ENCODE measurements around the gene GINS3.
"Not testable (repeated sequence)": the region's sequence is repeated elsewhere in the genome, so short reads cannot be mapped to it uniquely, and the experiment has no call there.

GINS3 gene

GRCh38 chr16:58396897-58397296, 4.6 kb downstream of the GINS3 start:
- DNase-seq, result not testable (repeated sequence)

DNA sequence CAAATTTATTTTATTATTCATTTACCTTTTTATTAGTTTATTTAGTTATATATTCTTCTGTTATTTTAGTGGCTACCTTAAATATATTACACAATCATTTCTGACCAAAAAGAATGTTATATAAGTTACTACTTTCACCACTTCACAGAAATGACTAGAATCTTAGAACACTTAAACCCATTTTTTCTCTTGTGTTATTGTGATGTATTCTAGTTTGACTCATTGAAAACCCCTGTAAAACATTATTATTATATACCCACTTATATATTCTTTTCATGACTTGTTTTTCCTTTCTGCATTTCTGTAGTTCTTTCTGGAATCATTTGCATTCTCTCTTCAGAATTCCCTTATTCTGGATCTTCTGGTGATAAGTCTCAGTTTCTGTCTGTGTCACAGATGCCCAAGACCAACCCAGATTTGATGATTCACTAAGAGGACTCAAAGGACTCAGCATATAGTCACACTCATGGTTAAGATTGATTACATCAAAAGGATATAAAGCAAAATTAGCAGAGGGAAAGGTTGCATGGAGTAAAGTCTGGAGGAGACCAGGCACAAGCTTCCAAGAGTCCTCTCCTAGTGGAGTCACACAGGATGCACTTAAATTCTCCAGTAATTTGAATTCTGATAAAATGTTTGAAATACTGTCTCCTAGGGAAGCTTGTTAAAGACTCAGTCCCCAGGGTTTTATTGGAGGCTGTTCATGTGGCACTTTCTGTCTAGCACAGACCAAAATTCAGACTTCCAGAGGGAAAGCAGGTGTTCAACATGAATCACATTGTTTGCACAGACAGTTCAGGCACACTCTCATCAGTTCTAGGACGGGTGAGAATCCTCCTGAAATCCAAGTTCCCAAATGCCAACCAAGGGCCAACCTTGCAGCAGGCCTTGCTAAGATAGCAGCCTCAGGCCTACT, 7.7 kb downstream of the GINS3 start:
- no peak for DNase-seq

DNA sequence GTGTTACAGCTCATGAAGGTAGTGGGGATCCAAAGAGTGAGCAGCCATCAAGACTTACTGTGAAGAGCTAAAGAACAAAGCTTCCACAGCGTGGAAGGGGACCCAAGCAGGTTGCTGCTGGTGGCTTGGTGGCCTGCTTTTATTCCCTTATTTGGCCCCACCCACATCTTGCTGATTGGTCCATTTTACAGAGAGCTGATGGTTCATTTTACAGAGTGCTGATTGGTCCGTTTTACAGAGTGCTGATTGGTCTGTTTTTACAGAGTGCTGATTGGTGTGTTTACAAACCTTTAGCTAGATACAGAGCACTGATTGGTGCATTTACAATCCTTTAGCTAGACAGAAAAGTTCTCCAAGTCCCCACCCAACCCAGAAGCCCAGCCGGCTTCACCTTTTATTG, 9.0 kb downstream of the GINS3 start:
- not testable (repeated sequence) for DNase-seq

DNA sequence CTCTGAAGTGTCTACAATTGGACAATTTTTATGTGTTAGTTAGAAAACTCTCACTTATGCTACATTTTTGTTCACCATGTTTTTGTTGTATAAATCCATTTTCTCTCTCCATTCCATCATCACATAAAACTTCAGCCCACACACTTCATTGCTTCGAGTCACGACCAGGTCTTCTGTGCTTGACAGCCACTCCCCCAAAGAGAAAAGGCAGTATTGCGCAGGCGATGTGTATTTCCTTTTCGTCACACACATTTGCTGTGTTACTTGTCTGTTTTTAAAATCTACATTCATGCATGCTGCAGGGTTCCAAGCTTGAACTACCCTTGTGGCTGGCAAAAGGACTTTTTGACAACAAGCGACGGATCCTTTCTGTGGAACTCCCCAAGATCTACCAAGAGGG, 10.5 kb downstream of the GINS3 start:
- no peak for DNase-seq

DNA sequence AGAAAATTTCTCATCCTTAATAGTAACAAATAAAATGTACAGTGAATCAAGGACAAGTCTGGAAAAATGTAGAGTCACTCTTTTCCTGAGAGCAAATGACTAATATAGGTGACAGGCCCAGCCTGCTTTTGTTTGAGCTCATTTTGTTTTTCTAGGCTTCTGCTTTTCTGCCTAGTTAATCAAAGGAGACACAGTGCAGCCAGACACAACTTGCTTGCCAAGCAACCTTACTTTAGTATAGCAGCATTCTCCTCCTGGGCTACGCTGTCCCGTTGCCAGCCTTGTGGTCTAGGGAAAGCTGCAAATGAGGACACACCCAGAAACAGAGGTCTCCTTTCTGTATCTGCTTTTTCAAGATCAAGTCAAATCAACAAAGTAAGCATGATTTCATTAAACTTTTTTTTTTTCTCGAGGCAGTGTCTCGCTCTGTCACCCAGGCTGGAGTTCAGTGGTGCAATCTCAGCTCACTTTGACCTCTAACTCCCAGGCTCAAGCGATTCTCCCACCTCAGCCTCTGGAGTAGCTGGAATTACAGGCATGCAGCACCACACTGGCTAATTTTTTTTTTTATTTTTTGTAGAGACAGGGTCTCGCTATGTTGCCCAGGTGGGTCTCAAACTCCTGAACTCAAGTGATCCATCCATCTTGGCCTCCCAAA, 17.2 kb downstream of the GINS3 start:
- no peak for DNase-seq

DNA sequence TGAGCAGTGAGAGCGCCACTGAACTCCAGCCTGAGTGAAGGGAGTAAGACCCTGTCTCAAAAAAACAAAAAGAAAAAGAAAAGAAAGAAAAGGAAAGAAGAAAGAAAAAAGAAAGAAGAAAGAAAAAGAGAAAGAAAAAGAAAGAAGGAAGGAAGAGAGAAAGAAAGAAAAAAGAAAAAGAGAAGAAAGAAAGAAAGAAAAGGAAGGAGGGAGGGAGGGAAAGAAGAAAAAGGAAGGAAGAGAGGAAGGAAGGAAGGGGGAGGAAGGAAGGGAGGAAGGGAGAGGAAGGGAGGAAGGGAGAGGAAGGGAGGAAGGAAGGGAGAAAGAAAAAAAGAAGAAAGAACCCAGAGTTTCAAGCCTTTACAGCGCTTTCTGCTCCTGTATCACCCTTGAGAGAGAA, 19.1 kb downstream of the GINS3 start:
- no peak for DNase-seq

GRCh38 chr16:58411736-58412614, 19.7 kb downstream of the GINS3 start:
- DNase-seq, result no peak

DNA sequence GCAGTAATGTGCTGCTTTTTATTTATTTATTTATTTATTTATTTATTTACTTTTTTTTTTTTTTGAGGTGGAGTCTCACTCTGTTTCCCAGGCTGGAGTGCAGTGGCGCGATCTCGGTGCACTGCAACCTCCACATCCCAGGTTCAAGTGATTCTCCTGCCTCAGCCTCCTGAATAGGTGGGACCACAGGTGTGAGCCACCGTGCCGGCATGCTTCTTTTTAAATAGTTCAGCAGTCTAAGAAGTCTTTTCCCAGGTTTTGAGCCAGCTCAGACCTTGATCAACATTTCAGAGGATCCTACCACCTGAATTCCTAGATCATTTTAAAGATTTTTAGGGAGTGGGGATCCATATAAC, 20.3 kb downstream of the GINS3 start:
- DNase-seq, result not testable (repeated sequence)

DNA sequence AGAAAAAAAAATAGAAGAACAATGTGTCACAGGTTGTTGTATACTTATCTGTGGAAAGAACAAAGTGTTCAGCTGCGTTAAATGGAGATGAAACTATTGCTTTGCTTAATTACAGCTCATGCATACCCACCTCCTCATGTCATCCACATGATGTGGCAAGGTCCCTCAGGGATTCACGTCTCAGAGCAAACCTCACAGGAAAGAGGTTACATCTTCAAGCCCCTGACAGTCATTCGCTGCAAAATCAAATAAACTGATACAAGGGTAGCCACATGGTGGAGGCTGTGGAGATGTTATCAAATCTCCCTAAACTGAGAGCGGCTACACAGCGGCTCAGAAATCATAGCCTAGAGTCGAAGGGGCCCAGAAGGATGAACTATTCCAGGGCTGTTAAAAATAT, 21.1 kb downstream of the GINS3 start:
- no peak for DNase-seq

DNA sequence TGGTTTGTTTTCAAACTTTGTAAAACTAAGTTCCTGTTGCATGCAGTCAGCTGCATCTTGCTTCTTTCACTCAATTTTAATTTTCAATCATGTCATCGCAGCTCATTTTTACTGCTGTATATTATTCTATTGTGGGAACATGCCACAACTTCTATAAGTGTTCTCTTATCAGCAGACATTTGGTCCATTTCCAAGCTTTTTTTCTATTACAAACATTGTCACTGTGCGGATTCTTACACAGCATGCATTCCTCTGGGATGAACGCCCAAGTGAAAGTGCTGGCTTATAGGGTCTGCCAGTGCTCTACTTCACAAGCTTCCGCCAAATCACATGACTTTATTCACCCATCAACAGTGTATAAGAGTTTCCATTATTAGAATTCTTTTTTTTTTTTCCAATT, 22.7 kb downstream of the GINS3 start:
- no peak for DNase-seq

DNA sequence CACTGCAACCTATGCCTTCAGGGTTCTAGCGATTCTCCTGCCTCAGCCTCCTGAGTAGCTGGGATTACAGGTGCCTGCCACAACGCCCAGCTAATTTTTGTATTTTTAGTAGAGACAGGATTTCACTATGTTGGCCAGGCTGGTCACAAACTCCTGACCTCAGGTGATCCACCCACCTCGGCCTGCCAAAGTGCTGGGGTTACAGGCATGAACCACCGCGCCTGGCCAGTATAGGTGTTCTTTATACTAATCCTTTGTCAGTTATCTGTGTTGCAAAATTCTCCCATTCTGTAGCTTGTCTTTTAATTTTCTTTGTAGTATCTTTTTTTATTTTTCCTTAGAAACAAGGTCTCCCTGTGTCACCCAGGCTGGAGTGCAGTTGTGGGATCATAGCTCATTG, 23.7 kb downstream of the GINS3 start:
- DNase-seq, result not testable (repeated sequence)

DNA sequence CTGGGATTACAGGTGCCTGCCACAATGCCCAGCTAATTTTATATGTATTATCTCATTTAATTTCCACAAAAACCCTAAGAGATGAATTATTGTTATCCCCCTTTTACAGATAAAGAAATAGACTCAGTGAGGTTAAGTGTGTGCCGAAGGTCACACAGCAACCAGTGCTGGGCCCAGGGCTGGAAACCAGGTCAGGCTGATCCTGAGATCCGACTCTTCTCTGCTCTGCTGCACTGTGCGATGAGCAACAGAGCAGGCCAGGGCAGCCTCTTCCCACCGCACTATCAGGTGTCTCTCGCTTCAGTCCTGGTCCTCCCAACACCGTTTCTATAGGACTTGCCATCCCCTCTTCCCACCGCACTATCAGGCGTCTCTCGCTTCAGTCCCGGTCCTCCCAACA, 24.8 kb downstream of the GINS3 start:
- DNase-seq, result no peak

DNA sequence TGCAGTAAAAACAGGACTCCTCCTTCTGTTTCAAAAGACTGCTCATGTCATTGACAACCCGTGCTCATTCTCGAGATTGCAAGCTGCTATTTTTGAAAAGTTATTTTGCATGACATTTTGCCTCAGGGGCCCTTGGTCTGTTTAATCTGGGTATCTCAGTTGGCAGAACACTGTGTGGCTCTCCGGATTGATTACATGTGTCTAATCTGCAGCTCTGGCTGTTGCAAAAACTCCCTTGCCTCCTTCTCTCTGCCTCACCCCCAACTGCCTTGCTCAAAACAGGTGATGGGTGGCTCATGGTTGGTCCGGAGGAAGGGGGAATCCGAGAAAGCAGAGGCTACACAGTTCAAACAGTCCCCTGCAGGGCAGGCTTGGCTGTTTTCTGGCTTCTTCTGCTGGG, 25.3 kb downstream of the GINS3 start:
- no peak for DNase-seq

DNA sequence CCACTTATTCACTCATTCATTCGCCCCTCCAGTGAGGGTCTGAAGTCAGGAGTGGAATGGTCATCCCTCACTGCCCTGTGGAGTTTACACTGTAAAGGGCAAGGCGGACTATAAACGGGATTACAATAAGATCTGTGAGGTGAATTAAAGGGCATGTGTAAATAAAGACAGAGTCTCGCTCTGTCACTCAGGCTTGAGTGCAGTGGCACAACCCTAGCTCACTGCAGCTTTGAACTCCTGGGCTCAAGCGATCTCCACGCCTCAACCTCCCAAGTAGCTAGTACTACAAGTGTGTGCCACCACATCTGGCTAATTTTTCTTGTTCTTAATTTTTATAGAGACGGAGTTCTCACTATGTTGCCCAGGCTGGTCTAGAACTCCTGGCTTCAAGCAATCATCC, 25.8 kb downstream of the GINS3 start:
- no peak for DNase-seq

DNA sequence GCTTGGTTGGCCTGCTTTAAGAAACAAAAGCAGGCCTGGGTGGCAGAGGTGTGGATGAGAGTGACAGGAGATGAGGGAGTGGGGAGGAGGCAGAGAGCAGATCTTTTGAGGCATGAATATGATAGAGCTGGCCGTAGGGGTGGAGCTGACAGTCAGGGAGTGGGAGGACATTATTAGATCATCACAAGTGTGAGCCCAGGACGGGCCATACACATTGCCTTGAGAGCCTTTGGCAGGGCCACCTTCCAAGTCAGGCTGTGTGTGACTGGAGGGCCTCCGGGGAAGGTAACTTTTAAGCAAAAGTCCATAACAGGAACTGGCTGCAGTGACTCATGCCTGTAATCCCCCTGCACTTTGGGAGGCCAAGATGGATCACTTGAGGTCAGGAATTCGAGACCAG, 26.3 kb downstream of the GINS3 start:
- no peak for DNase-seq

- no peak for DNase-seq
Measured at GRCh38 chr16:58419241-58419990, 27.1 kb downstream of the GINS3 start.

- no peak for DNase-seq
Measured at GRCh38 chr16:58421059-58421458, 28.8 kb downstream of the GINS3 start.

DNA sequence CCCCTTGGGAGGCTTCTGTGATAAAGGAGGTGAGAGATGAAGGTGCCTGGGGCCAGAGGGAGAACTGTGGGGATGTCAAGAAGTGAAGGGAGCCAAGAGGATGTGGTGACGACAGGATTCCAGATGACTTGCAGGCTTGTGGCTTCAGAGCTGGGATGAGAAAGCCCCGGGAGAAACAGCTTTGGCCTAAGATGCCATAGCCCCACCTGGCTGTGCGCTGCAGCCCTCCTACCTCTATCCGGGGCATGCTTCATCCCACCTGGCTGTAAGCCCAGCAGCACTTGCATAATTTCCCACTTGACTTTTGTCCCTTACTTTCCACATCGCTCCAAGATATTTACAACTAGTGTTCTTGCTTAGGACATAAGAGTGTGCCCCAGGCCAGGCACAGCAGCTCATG, 29.3 kb downstream of the GINS3 start:
- DNase-seq, result no peak

DNA sequence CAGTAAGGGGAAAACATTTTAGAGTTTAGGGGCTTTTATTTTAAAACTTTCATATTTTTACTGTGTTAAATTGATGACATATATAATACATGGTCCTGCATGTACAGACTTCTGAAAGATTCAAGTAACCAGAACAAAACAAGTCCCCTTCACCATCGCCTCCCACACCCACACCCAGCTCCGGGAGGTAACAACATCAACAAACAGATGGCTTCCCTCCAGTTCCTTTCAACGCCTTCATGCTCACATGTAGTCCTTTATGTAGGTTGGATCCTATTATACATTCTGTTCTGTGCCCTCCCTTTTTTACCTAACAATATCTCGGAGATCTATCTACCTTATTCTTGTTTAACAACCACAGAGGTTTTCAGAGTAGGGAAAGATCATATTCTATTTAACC, 30.5 kb downstream of the GINS3 start:
- DNase-seq, result no peak

DNA sequence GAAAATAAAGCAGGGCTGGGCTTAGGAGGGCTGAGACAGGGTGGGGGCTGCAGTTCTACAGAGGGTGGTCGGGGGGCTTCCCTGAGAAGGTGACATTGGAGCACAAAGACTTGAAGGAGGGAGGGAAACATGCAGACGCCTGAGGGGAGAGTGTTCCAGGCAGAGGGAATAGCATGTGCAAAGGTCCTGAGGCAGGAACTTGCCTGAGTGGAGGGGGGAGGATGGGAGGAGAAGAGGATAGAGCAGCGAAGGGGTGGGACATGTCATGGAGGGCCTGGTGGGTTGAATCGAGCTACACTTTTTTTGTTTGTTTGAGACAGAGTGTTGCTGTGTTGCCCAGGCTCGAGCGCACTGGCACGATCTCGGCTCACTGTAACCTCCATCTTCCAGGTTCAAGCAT, 33.0 kb downstream of the GINS3 start:
- DNase-seq, result no peak

DNA sequence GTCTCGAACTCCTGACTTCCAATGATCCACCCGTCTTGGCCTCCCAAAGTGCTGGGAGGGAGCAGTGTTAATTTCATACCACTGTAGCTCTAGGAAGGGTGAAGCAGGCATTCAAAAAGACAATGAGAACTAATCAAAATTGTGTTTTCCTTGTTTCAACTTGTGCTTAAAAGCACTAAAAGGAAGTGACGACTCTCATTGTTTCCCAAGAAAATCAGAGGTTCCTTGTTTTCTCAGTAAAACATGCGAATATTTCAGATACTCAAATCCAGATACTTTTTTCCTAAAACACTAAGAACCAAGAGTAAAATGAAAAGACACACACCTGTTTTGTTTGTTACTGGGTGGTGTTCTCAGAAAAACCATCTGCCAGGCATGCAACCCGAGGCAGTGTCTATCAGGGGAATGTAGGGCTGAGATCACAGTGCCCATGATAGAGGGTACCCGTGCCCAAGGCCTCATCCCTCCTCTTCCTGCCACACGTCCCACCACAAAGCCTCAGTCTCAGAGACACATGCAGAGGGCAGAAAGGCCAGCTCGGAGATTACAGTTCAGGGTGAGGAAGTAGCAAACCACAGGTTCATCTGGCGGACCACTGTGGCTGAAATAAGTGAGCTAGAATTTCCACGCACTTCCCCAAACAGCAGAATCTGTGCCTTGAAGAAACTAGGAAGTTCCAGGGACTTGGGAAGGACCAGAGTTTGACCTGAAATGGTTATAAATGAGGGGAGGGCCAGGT, 33.7 kb downstream of the GINS3 start:
- no peak for DNase-seq

GRCh38 chr16:58426966-58427365, 34.7 kb downstream of the GINS3 start:
- no peak for DNase-seq
